Measurements from ENCODE around the gene AKAP12. TPM values are rescaled to one million over a fixed set of nuclear protein-coding genes. Genes with fewer than 3 reads are reported as not detected.

Gene AKAP12
- total RNA-seq, 2 experiments from 2014 or later = 0.78 to 1.1 TPM

Other genes starting within 250 kb of the AKAP12 start
- 10 to 100 TPM; 23.5 to 23.8 TPM for gene ZBTB2, start 151.6 kb downstream of the AKAP12 start, total RNA-seq
- 10 to 100 TPM; 18.7 to 22.6 TPM for gene RMND1, start 212.2 kb downstream of the AKAP12 start, total RNA-seq